ENCODE data around the gene MDM4.

The MDM4 gene

GRCh38 chr1:204572923-204573922 is 57.0 kb downstream of the MDM4 start:
- no peak for ATAC-seq
- Mint-ChIP-seq H3K27me3 (no peaks in the 10 kb centered on the region), H3K27ac (peak overlapping the region in 1 of 2 donors; percentile 54), H3K4me3 (no peak overlapping the region), H3K4me1 (peaks cover 7% of the 10 kb centered on the region), H3K9me3 (no peaks in the 10 kb centered on the region)
- no peak for DNase-seq

GRCh38 chr1:204574016-204574864 is 58.0 kb downstream of the MDM4 start:
- H3K4me3 Mint-ChIP-seq, result no peak overlapping the region
- peaks cover 17% of the 10 kb centered on the region for H3K4me1 Mint-ChIP-seq
- ATAC-seq (no peak), DNase-seq (no peak)
- H3K27me3 Mint-ChIP-seq, result no peaks in the 10 kb centered on the region
- H3K27ac Mint-ChIP-seq, result no peak overlapping the region
- H3K9me3 Mint-ChIP-seq, result no peaks in the 10 kb centered on the region

DNA sequence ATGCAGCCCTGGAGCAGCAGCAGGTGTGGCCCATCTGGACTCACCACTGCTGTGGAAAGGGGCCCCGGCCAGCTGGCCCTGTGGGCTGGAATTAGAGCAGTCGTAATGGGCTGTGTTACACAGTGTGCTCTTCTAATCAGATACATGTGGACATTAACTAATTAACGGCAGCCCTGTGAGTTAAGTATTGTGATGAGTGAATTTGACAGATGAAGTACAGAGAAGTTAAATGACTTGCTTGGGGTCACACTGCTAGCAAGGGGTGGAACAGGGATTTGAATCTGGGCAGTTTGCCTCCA is 58.6 kb downstream of the MDM4 start:
- DNase-seq (no peak), ATAC-seq (no peak)
- Mint-ChIP-seq H3K9me3 (no peaks in the 10 kb centered on the region), H3K4me3 (no peak overlapping the region), H3K27ac (no peak overlapping the region), H3K27me3 (no peaks in the 10 kb centered on the region), H3K4me1 (peaks cover 23% of the 10 kb centered on the region)

DNA sequence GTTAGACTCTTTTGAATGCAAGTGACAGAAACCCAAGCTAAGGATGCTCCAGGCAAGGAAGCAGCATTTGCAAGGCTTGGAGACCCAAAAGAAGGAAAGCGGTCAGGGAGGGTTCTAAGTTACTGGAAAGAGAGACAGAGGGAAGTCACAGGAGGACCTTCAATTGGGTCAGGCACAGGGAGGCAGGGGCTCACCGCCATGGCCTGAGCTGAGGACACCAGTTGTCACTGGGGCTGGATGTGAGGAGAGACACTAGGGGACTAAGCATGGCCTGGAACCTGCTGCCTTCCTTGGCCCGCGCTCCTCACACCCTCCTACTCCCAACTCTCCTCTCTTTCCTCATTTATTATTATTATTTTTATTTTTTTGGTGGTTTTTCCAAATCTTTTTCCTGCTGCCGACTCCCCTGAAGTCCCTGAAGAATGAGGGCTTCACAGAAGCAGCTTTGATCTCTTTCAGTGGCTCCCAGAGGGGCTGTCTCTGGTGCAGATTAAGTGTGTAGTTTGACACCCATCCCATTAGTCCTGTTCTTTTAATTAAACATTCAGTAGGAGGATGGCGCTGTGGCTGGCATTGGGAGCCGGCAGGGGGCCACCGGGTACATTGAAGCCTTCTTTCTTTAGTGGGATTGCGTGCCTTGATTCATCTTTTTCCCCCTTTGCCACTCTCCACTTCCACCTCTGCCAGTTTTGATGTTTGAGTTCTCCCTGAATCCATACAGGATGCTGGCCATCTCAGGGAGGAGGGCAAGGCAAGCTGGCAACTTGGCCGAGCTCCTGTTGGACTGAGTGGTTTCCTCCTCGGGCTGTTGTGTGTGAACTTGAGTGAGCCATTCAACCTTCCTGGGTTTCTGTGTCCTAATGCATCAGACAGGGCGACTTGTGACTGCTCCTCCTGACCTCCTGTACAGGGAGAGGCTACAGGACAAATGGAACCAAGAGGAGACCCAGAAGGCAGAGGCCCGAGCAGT is 59.3 kb downstream of the MDM4 start:
- H3K4me1 Mint-ChIP-seq, result peaks cover 30% of the 10 kb centered on the region
- peak overlapping the region in 1 of 2 donors; percentile 50 for H3K27ac Mint-ChIP-seq
- H3K27me3 Mint-ChIP-seq, result no peaks in the 10 kb centered on the region
- H3K4me3 Mint-ChIP-seq, result no peak overlapping the region
- DNase-seq, result no peak
- no peak for ATAC-seq
- no peaks in the 10 kb centered on the region for H3K9me3 Mint-ChIP-seq

- Mint-ChIP-seq H3K4me3 (no peak overlapping the region), H3K27me3 (no peaks in the 10 kb centered on the region), H3K9me3 (no peaks in the 10 kb centered on the region), H3K4me1 (peaks cover 31% of the 10 kb centered on the region), H3K27ac (no peak overlapping the region)
- no peak for DNase-seq
- ATAC-seq, result no peak
Observed at GRCh38 chr1:204576422-204576821, 60.2 kb downstream of the MDM4 start.

GRCh38 chr1:204577794-204578478 is 61.7 kb downstream of the MDM4 start:
- ATAC-seq (no peak), DNase-seq (no peak)
- no peaks in the 10 kb centered on the region for H3K27me3 Mint-ChIP-seq
- peaks cover 31% of the 10 kb centered on the region for H3K4me1 Mint-ChIP-seq
- no peaks in the 10 kb centered on the region for H3K9me3 Mint-ChIP-seq
- H3K4me3 Mint-ChIP-seq, result peak overlapping the region; percentile 4 to 78
- no peak overlapping the region for H3K27ac Mint-ChIP-seq

- H3K9me3 Mint-ChIP-seq, result no peaks in the 10 kb centered on the region
- peak overlapping the region; percentile 86 to 90 for H3K27ac Mint-ChIP-seq
- H3K4me1 Mint-ChIP-seq, result peaks cover 31% of the 10 kb centered on the region
- DNase-seq (peak; percentile 23 to 37), ATAC-seq (peak; percentile 85)
- no peaks in the 10 kb centered on the region for H3K27me3 Mint-ChIP-seq
- H3K4me3 Mint-ChIP-seq, result peak overlapping the region; percentile 78
Observed at GRCh38 chr1:204578867-204579664, 62.9 kb downstream of the MDM4 start.

- Mint-ChIP-seq H3K27me3 (no peaks in the 10 kb centered on the region), H3K4me1 (peaks cover 31% of the 10 kb centered on the region), H3K9me3 (no peaks in the 10 kb centered on the region), H3K4me3 (peak overlapping the region; percentile 1 to 78), H3K27ac (peak overlapping the region in 1 of 2 donors; percentile 13)
- no peak for ATAC-seq
- DNase-seq, result no peak
Observed at GRCh38 chr1:204579681-204580080, 63.5 kb downstream of the MDM4 start.

- DNase-seq (no peak), ATAC-seq (no peak)
- Mint-ChIP-seq H3K4me1 (peaks cover 31% of the 10 kb centered on the region), H3K27ac (no peak overlapping the region), H3K9me3 (no peaks in the 10 kb centered on the region), H3K4me3 (no peak overlapping the region), H3K27me3 (no peaks in the 10 kb centered on the region)
Observed at GRCh38 chr1:204580862-204581261, 64.7 kb downstream of the MDM4 start.

- DNase-seq (no peak), ATAC-seq (no peak)
- no peaks in the 10 kb centered on the region for H3K27me3 Mint-ChIP-seq
- no peak overlapping the region for H3K4me3 Mint-ChIP-seq
- H3K4me1 Mint-ChIP-seq, result peaks cover 31% of the 10 kb centered on the region
- no peaks in the 10 kb centered on the region for H3K9me3 Mint-ChIP-seq
- H3K27ac Mint-ChIP-seq, result no peak overlapping the region
Observed at GRCh38 chr1:204581759-204582158, 65.6 kb downstream of the MDM4 start.

DNA sequence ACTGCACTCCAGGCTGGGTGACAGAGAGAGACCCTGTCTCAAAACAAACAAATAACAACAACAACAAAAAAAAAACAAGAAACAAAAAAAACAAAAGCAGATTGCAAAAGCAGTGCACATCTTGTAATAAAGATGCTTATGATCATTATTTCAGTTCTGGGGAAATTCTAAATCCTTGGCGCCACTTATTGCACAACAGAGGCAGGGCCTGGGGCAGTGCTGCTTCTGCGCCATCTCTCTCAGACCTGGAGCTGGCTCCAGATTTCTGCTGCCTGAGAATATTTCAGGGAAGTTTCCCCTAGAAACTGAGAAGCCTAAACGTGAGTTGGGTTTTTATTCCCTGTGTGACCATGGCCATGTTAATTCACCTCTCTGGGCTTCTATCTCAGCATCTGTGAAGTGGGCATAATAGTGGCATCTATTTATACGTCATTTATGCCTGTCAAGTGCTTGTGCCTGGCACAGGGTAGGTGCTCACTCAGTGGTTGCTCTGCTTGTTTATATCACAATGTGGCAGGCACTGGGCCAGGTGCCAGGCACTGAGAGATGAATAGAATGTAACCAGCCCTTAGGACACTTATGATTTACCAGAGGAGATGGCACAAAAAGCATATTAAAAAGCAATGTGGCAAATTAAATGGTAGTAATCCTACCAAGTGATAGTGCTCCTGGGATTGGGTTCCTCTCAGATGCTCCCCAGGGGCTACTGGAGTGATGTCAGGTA is 67.9 kb downstream of the MDM4 start:
- Mint-ChIP-seq H3K4me1 (peaks cover 15% of the 10 kb centered on the region), H3K27ac (no peak overlapping the region), H3K4me3 (no peak overlapping the region), H3K9me3 (no peaks in the 10 kb centered on the region), H3K27me3 (no peaks in the 10 kb centered on the region)
- ATAC-seq (no peak), DNase-seq (no peak)

DNA sequence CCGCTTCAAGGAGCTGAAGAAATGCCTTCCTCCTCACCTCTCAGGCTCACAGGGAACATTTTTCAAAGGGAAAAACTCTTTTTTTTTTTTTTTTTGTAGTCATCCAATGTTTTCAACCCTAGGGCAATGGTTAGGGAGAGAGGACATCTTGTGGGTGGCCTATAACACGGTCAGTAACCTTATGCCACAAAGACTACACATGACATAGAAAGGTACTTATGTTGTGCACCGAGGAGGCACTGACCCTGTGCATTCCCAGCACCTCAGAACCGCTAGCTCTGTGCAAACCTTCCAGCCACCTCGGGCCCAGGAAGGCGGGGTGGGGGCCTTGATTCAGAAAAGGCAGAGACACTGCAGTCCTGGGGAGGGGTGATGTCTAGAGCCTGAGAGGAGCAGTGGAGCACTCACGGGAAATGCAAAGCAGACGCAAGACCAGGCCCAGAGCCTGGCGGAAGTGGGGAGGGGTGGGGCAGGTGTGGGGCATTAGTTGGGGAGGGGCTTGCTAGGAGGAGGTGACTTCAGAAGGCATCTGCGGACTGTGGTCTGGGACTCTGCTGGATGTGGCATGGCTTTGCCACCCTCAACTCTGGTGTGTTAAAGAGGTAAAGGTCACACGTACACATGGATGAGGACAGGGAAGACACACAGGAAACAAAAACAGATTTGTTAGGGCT is 68.6 kb downstream of the MDM4 start:
- H3K9me3 Mint-ChIP-seq, result no peaks in the 10 kb centered on the region
- DNase-seq (peak in 1 of 2 donors; percentile 22), ATAC-seq (peak; percentile 71)
- no peak overlapping the region for H3K4me3 Mint-ChIP-seq
- peaks cover 8% of the 10 kb centered on the region for H3K4me1 Mint-ChIP-seq
- H3K27ac Mint-ChIP-seq, result peak overlapping the region in 1 of 2 donors; percentile 54
- H3K27me3 Mint-ChIP-seq, result no peaks in the 10 kb centered on the region

- ATAC-seq (no peak), DNase-seq (no peak)
- H3K9me3 Mint-ChIP-seq, result no peaks in the 10 kb centered on the region
- no peak overlapping the region for H3K27ac Mint-ChIP-seq
- H3K27me3 Mint-ChIP-seq, result no peaks in the 10 kb centered on the region
- H3K4me3 Mint-ChIP-seq, result no peak overlapping the region
- no peaks in the 10 kb centered on the region for H3K4me1 Mint-ChIP-seq
Observed at GRCh38 chr1:204587621-204588020, 71.4 kb downstream of the MDM4 start.

Data from stimulated activated naive CD8-positive, alpha-beta T cell treated with anti-CD3 and anti-CD28 coated beads, Interleukin-15, amount 100 ng/mL, for 72 hours (primary cell).